WTC11 (cell line): ENCODE data around the gene DDX10. TPM values are rescaled to one million over a fixed set of nuclear protein-coding genes. Genes with fewer than 3 reads are reported as not detected.

Experiments
- ATAC-seq: fragments of 200-7000 bp; cut with Tn5 transposase; 2 replicates; pipeline ENCODE4 v1.10.0; 2021; ENCODE audit warnings: mild to moderate bottlenecking, moderate library complexity
- CTCF ChIA-PET: fragments of 300-600 bp; sonication (Branson Sonifier 250); formaldehyde crosslinking; loops from one replicate; lab custom pipeline; 2021; ENCODE audit warnings: antibody characterized with exemption; lab: Charles Lee
- POLR2A ChIA-PET: fragments of 350-600 bp; sonication (Branson Sonifier 250); formaldehyde crosslinking; loops from one replicate; lab custom pipeline; 2021; ENCODE audit warnings: antibody characterized with exemption; lab: Charles Lee
- DNase-seq: peaks from one replicate; pipeline ENCODE4 v3.0.0; 2021; ENCODE audit warnings: low spot score
- H3K27ac Mint-ChIP-seq: 2 replicates; pipeline ENCODE4 v1.8.0; 2021; ENCODE audit warnings: mixed read lengths
- H3K27me3 Mint-ChIP-seq: 2 replicates; pipeline ENCODE4 v1.8.0; 2021; ENCODE audit warnings: low read depth, mild to moderate bottlenecking, moderate library complexity, mixed read lengths
- H3K36me3 Mint-ChIP-seq: 2 replicates; pipeline ENCODE4 v1.8.0; 2021; ENCODE audit warnings: mixed read lengths
- H3K4me1 Mint-ChIP-seq: 2 replicates; pipeline ENCODE4 v1.8.0; 2022; ENCODE audit warnings: mixed read lengths
- H3K4me3 Mint-ChIP-seq: 2 replicates; pipeline ENCODE4 v1.8.0; 2021; ENCODE audit warnings: mild to moderate bottlenecking, moderate library complexity, mixed read lengths
- H3K9me3 Mint-ChIP-seq: 2 replicates; pipeline ENCODE4 v1.8.0; 2021; ENCODE audit warnings: mixed read lengths
- ATF1 ChIP-seq: sonication (generic); formaldehyde crosslinking; IDR thresholded peaks from 2 replicates; pipeline ENCODE4 v1.8.1; 2023; ENCODE audit warnings: mild to moderate bottlenecking, moderate library complexity, missing genetic modification reagents
- ATF2 ChIP-seq: sonication (generic); formaldehyde crosslinking; IDR thresholded peaks from 2 replicates; pipeline ENCODE4 v1.8.1; 2022; ENCODE audit warnings: low read depth, missing genetic modification reagents, borderline replicate concordance
- CBFB ChIP-seq: sonication (generic); formaldehyde crosslinking; IDR thresholded peaks from 2 replicates; pipeline ENCODE4 v1.8.1; 2022; ENCODE audit warnings: mild to moderate bottlenecking, low read depth, missing genetic modification reagents
- E2F5 ChIP-seq: sonication (generic); formaldehyde crosslinking; IDR thresholded peaks from 2 replicates; pipeline ENCODE4 v1.8.1; 2022; ENCODE audit warnings: mild to moderate bottlenecking, moderate library complexity, missing genetic modification reagents
- EMX1 ChIP-seq: fragments of 250-450 bp; sonication (Bioruptor Pico); IDR thresholded peaks from 2 replicates; pipeline ENCODE4 v1.8.0; 2021; ENCODE audit warnings: mild to moderate bottlenecking
- ERG ChIP-seq: fragments of 250-450 bp; sonication (Bioruptor Pico); IDR thresholded peaks from 2 replicates; pipeline ENCODE4 v1.8.0; 2021; ENCODE audit warnings: mild to moderate bottlenecking
- GABPB1 ChIP-seq: sonication (generic); formaldehyde crosslinking; IDR thresholded peaks from 2 replicates; pipeline ENCODE4 v1.8.1; 2023; ENCODE audit warnings: mild to moderate bottlenecking, missing genetic modification reagents
- JUN ChIP-seq: sonication (generic); formaldehyde crosslinking; IDR thresholded peaks from 2 replicates; pipeline ENCODE4 v1.8.0; 2023; ENCODE audit warnings: mild to moderate bottlenecking, missing genetic modification reagents
- NR3C1 ChIP-seq: sonication (generic); formaldehyde crosslinking; conservative IDR thresholded peaks from 2 replicates; pipeline ENCODE4 v1.8.1; 2023; ENCODE audit warnings: low read depth, mild to moderate bottlenecking, missing genetic modification reagents
- OVOL2 ChIP-seq: fragments of 250-450 bp; sonication (Bioruptor Pico); IDR thresholded peaks from 2 replicates; pipeline ENCODE4 v1.9.0; 2021; ENCODE audit warnings: mild to moderate bottlenecking, borderline replicate concordance
- PREB ChIP-seq: sonication (generic); formaldehyde crosslinking; IDR thresholded peaks from 2 replicates; pipeline ENCODE4 v1.8.1; 2022; ENCODE audit warnings: mild to moderate bottlenecking, missing genetic modification reagents, moderate library complexity, borderline replicate concordance
- PRRX2 ChIP-seq: fragments of 250-450 bp; sonication (Bioruptor Pico); IDR thresholded peaks from 2 replicates; pipeline ENCODE4 v1.8.0; 2021; ENCODE audit warnings: mild to moderate bottlenecking
- RORB ChIP-seq: fragments of 250-450 bp; sonication (Bioruptor Pico); IDR thresholded peaks from 2 replicates; pipeline ENCODE4 v1.9.0; 2021; ENCODE audit warnings: mild to moderate bottlenecking
- SMAD4 ChIP-seq: sonication (generic); formaldehyde crosslinking; IDR thresholded peaks from 2 replicates; pipeline ENCODE4 v1.8.0; 2022; ENCODE audit warnings: mild to moderate bottlenecking, missing genetic modification reagents
- TCF7 ChIP-seq: sonication (generic); formaldehyde crosslinking; IDR thresholded peaks from 2 replicates; pipeline ENCODE4 v1.8.0; 2022; ENCODE audit warnings: mild to moderate bottlenecking, low read depth, missing genetic modification reagents, moderate library complexity
- USF1 ChIP-seq: sonication (generic); formaldehyde crosslinking; IDR thresholded peaks from 2 replicates; pipeline ENCODE4 v1.8.0; 2022; ENCODE audit warnings: mild to moderate bottlenecking, missing genetic modification reagents
- ZMAT4 ChIP-seq: fragments of 250-450 bp; sonication (Bioruptor Pico); IDR thresholded peaks from 2 replicates; pipeline ENCODE4 v1.9.0; 2021; ENCODE audit warnings: mild to moderate bottlenecking
- ZNF219 ChIP-seq: sonication (generic); formaldehyde crosslinking; IDR thresholded peaks from 2 replicates; pipeline ENCODE4 v1.8.0; 2023; ENCODE audit warnings: missing genetic modification reagents, mild to moderate bottlenecking, borderline replicate concordance
- ZNF425 ChIP-seq: fragments of 250-450 bp; sonication (Bioruptor Pico); conservative IDR thresholded peaks from 2 replicates; pipeline ENCODE4 v1.9.0; 2021; ENCODE audit warnings: mild to moderate bottlenecking
- total RNA-seq: library from RNA; stranded (reverse); gene quantifications from 3 replicates; pipeline ENCODE4 v1.2.3, GENCODE V29; 2021

DDX10 gene
- total RNA-seq, 1 experiment from 2014 or later, result 56.8 TPM

GRCh38 chr11:108768964-108769363, 104.1 kb downstream of the DDX10 start:
- Mint-ChIP-seq H3K4me1 (peaks cover 13% of the 10 kb centered on the region), H3K27ac (no peak overlapping the region), H3K27me3 (no peaks in the 10 kb centered on the region), H3K36me3 (no peaks in the 10 kb centered on the region)
- DNase-seq, result no peak
- CTCF ChIA-PET, result no interaction called here
- TF ChIP-seq EMX1 (CRISPR knock-in tag), result no peak
- TF ChIP-seq ERG (CRISPR knock-in tag), result no peak
- TF ChIP-seq OVOL2 (CRISPR knock-in tag), result no peak
- TF ChIP-seq JUN (CRISPR knock-in tag), result no peak
- TF ChIP-seq ATF2 (CRISPR knock-in tag), result no peak
- no peak for TF ChIP-seq RORB (CRISPR knock-in tag)
- TF ChIP-seq SMAD4 (CRISPR knock-in tag), result no peak
- TF ChIP-seq USF1 (CRISPR knock-in tag), result no peak
- no peak for TF ChIP-seq TCF7 (CRISPR knock-in tag)
- no peak for TF ChIP-seq ZNF425 (CRISPR knock-in tag)
- TF ChIP-seq PREB, result no peak
- TF ChIP-seq NR3C1 (CRISPR knock-in tag), result no peak
- no peak for TF ChIP-seq E2F5 (CRISPR knock-in tag)
- TF ChIP-seq PRRX2 (CRISPR knock-in tag), result no peak
- TF ChIP-seq ZMAT4 (CRISPR knock-in tag), result no peak
- no peak for TF ChIP-seq GABPB1 (CRISPR knock-in tag)
- TF ChIP-seq ZNF219 (CRISPR knock-in tag), result no peak
- no peak for TF ChIP-seq CBFB (CRISPR knock-in tag)
- TF ChIP-seq ATF1 (CRISPR knock-in tag), result no peak
- TF ChIP-seq, all 79 proteins: peak for 0
- H3K9me3 Mint-ChIP-seq, result no peaks in the 10 kb centered on the region
- no peak overlapping the region for H3K4me3 Mint-ChIP-seq
- no peak for ATAC-seq
- POLR2A ChIA-PET, result no interaction called here
